IPS-18a (cell line): ENCODE data around the gene EEPD1.

ENCODE experiments used
- H3K27ac ChIP-seq: one replicate; pipeline ENCODE4 v1.5.1; 2013; ENCODE audit warnings: low read length
- H3K27me3 ChIP-seq: one replicate; pipeline ENCODE4 v1.6.1; 2013; ENCODE audit warnings: mild to moderate bottlenecking, low read length; ENCODE audit not compliant: control insufficient read depth, insufficient read depth
- H3K36me3 ChIP-seq: one replicate; pipeline ENCODE4 v1.6.1; 2013; ENCODE audit warnings: low read depth, low read length; ENCODE audit not compliant: control insufficient read depth
- H3K4me1 ChIP-seq: one replicate; pipeline ENCODE4 v1.6.1; 2013; ENCODE audit warnings: low read depth, low read length; ENCODE audit not compliant: control insufficient read depth
- H3K4me3 ChIP-seq: one replicate; pipeline ENCODE4 v1.5.1; 2013; ENCODE audit warnings: low read length
- H3K9ac ChIP-seq: one replicate; pipeline ENCODE4 v1.6.1; 2013; ENCODE audit warnings: mild to moderate bottlenecking, low read length, moderate library complexity
- H3K9me3 ChIP-seq: one replicate; pipeline ENCODE4 v1.6.1; 2013; ENCODE audit warnings: low read depth, low read length; ENCODE audit not compliant: control insufficient read depth

Gene EEPD1

DNA sequence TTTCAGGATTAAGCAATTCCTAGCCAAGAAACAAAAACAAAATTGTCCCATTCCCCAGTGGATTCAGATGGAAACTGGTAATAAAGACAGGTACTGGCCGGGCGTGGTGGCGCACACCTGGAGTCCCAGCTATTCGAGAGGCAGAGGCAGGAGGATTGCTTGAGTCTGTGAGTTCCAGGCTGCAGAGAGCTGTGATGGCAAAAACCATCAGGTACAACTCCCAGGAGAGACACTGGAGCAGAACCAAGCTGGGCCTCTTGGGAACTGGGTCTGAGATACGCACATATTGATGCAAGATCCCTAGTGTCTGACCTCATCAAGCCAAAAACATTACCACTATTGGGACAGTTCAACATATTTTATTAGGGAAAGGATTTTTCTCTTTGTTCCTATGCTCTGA lies 152.6 kb downstream of the EEPD1 start:
- Histone ChIP-seq H3K27me3 (no peaks in the 10 kb centered on the region), H3K36me3 (no peaks in the 10 kb centered on the region), H3K27ac (no peak overlapping the region), H3K9me3 (no peaks in the 10 kb centered on the region), H3K4me1 (peaks cover 3% of the 10 kb centered on the region), H3K4me3 (no peak overlapping the region), H3K9ac (no peak overlapping the region)

DNA sequence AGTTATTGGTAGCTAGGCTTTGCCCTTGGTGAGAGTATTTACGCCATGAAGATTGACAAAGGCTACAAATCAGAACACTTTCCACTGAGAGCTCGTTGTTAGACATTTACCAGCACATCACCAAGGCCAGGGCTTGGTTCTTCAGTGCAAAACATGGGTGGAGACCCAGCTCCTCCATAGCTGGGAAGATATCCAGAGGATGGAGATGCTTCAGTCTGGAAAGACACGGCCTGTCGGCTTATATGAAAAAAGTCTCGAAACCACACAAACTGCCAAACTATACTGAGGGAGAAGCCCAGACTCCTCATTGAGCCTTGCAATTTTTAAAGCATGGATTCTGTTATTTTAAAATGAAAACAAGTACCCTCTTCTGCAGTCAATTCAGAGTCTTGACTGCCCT lies 153.2 kb downstream of the EEPD1 start:
- H3K27ac ChIP-seq: no peak overlapping the region
- no peak overlapping the region for H3K4me3 ChIP-seq
- no peaks in the 10 kb centered on the region for H3K36me3 ChIP-seq
- peaks cover 3% of the 10 kb centered on the region for H3K4me1 ChIP-seq
- no peaks in the 10 kb centered on the region for H3K9me3 ChIP-seq
- H3K9ac ChIP-seq: no peak overlapping the region
- H3K27me3 ChIP-seq: no peaks in the 10 kb centered on the region

DNA sequence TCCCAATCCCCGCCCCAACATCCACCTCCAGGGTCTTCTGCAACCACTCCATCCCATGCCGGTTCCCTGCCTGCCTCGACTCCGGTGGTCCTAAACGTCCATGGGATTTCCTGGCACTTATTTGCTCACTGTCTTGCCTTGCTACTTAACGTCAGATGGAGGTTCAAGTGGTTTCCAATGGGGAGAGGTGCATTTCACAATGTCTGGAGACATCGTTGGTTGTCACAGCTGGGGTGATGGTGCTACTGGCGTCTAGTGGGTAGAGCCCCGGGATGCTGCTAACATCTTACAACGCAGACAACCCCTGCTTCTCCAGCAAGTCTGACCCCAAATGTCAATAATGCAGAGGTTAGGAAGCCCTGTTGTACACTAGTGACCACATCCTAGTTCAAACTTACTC lies 153.7 kb downstream of the EEPD1 start:
- H3K9ac ChIP-seq: no peak overlapping the region
- H3K36me3 ChIP-seq: no peaks in the 10 kb centered on the region
- no peak overlapping the region for H3K4me3 ChIP-seq
- no peaks in the 10 kb centered on the region for H3K9me3 ChIP-seq
- H3K4me1 ChIP-seq: peaks cover 3% of the 10 kb centered on the region
- no peak overlapping the region for H3K27ac ChIP-seq
- no peaks in the 10 kb centered on the region for H3K27me3 ChIP-seq

DNA sequence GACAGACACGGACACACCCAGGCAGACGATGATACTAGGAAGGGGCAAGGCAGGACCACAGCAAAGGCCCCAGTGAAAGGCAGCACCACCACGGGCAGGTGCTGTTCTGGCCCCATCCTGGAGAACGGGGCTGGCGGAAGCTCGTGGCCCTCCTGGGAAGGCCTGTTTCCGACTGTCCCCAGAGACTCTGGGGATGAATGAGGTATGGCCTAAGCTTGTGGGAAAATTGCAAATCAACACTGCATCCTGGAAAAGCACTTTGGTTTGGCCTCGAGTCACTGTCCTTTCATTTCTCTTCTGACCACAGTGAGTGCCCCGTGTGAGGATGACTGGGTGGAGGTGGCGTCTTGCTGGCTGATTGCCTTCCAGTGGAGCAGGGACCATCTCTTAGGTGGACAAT lies 155.0 kb downstream of the EEPD1 start:
- Histone ChIP-seq H3K27ac (no peak overlapping the region), H3K9me3 (no peaks in the 10 kb centered on the region), H3K27me3 (no peaks in the 10 kb centered on the region), H3K9ac (no peak overlapping the region), H3K36me3 (no peaks in the 10 kb centered on the region), H3K4me3 (no peak overlapping the region), H3K4me1 (no peaks in the 10 kb centered on the region)

DNA sequence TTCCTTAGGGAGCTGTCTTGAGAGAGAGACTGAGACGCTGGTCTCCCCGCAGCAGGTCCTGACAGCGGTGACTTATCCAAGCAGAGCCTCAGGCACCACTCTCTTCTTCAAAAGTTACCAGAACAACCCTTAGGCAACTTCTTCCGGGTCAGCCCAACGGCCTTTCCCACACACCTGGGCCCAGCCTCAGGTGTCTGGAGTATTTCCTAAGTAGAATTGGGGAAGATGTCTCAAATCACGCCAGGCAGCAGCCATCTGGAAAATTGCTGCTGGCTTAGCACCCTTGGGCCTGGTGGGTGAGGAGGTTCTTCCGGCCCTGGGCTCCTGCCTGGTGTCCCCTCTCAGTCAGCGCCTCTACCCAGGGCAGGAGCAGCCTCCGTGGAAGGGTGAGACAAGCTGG lies 156.2 kb downstream of the EEPD1 start:
- H3K27ac ChIP-seq: no peak overlapping the region
- H3K27me3 ChIP-seq: no peaks in the 10 kb centered on the region
- no peaks in the 10 kb centered on the region for H3K36me3 ChIP-seq
- H3K9ac ChIP-seq: no peak overlapping the region
- H3K4me3 ChIP-seq: no peak overlapping the region
- no peaks in the 10 kb centered on the region for H3K4me1 ChIP-seq
- no peaks in the 10 kb centered on the region for H3K9me3 ChIP-seq

DNA sequence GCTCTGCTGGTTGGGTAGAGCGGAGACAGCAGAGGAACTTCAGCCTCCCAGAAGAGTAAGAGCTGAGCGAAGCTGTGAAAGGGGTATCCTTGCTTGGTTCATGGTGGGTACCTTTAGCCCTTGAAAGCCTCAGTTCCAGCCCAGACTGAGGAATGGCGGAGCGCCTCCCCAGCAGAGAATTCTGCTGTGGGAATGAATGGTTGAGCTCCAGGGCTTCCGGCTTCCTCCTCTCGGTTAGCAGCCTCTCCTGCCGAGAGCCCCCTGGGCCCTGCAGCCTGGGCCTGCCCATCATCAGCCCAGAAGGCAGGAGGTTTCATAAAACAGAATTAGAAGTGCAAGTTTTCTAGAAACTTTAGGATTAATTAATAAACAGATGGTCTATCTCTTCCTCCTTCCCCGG lies 156.7 kb downstream of the EEPD1 start:
- Histone ChIP-seq H3K4me1 (no peaks in the 10 kb centered on the region), H3K36me3 (no peaks in the 10 kb centered on the region), H3K4me3 (no peak overlapping the region), H3K27ac (no peak overlapping the region), H3K9me3 (no peaks in the 10 kb centered on the region), H3K27me3 (no peaks in the 10 kb centered on the region), H3K9ac (no peak overlapping the region)

DNA sequence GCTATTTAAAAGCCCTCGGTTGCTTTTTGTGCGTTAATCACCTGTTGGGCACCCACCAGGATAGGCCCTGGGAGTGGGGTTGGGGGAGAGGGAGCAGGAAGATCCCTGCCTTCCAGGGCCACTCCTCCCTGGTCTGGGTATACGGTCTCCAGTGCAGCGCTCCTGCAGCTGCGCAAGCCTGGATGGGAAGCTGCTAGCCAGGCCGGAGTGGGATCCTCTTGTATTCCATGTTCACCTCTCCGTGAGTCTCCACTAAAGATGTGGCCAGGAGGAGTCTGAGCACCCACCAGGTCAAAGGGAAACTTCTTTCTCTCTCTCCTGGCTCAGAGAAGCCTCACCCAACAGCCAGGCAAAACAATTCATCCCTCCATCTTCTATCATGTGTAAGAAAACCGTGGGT lies 157.8 kb downstream of the EEPD1 start:
- no peak overlapping the region for H3K9ac ChIP-seq
- H3K27ac ChIP-seq: no peak overlapping the region
- no peaks in the 10 kb centered on the region for H3K4me1 ChIP-seq
- H3K36me3 ChIP-seq: no peaks in the 10 kb centered on the region
- no peaks in the 10 kb centered on the region for H3K9me3 ChIP-seq
- H3K4me3 ChIP-seq: no peak overlapping the region
- H3K27me3 ChIP-seq: no peaks in the 10 kb centered on the region

DNA sequence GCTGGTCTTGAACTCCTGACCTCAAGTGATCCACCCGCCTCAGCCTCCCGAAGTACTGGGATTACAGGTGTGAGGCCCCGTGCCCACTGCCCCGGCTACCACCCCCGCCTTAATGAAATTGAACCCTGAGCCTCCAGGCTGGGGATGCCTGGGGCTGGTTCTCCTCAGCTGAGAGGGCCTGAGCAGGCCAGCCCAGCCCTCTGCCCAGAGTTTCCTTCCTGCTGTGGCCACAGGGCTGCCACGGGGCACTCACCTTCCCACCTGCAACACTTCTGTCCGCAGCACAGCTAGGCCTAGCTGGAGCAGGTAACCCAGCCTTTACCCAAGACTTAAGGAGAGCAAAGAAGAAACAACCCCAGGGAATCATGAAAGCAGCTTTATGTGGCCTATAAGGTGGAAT lies 158.5 kb downstream of the EEPD1 start:
- no peaks in the 10 kb centered on the region for H3K36me3 ChIP-seq
- no peaks in the 10 kb centered on the region for H3K4me1 ChIP-seq
- no peaks in the 10 kb centered on the region for H3K27me3 ChIP-seq
- no peaks in the 10 kb centered on the region for H3K9me3 ChIP-seq
- no peak overlapping the region for H3K4me3 ChIP-seq
- H3K9ac ChIP-seq: no peak overlapping the region
- H3K27ac ChIP-seq: no peak overlapping the region

DNA sequence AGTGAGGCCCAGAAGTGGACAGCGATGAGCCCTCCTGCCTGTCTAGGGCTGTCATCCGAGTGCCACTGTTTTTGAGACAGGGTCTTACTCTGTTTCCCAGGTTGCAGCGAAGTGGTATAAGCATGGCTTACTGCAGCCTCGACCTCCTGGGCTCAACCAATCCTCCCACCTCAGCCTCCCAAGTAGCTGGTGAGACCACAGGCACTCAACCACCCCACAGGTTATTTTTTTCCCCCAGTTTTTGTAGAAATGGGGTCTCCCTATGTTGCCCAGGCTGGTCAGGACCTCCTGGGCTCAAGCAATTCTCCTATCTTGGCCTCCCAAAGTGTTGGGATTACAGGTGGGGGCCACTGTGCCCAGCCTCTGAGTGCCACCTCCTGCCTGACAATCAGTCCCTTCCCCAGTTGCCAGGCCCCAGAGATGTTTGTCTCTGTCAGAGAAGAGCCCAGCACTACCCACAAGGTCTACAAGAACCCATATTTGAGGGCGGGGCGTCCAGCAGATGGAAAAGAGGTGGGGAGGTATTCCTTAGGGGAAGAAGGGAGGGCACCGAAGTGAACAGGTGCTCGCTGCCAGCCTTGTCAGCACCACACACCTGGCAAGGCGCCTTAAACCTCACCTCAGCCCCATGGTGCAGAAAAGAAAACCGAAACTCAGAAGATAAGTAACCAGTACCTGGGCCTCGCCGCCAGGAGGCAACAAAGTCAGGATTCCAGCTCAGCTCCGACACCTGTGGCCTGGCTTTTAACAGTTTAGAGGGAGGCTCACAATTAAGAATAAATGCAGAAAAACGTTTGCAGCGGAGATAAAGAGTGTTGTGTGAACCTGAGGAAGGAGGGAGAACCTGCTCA lies 159.2 kb downstream of the EEPD1 start:
- H3K4me3 ChIP-seq: no peak overlapping the region
- no peaks in the 10 kb centered on the region for H3K9me3 ChIP-seq
- no peak overlapping the region for H3K27ac ChIP-seq
- H3K27me3 ChIP-seq: no peaks in the 10 kb centered on the region
- H3K9ac ChIP-seq: no peak overlapping the region
- H3K4me1 ChIP-seq: no peaks in the 10 kb centered on the region
- H3K36me3 ChIP-seq: no peaks in the 10 kb centered on the region

DNA sequence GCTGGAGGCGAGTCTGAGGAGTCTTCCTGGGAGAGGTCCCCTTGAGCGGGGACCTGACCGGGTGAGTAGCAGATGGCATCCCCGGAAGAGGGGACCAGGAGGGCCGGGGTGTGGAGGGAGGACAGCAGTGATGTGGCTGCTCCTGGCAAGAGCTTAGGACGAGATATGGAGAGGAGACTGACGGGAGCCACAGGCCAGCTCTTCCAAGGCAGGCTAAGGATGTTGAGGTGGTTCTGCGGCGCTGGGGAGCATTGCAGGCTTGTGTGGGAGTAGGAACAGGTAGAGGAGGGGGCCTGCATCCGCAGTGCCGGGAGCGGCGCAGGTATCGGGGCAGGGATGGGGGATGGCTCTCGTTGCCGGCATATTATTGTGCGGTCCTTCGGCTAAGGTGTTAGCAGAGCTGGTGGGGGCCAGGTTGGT lies 159.9 kb downstream of the EEPD1 start:
- Histone ChIP-seq H3K27me3 (no peaks in the 10 kb centered on the region), H3K36me3 (no peaks in the 10 kb centered on the region), H3K27ac (no peak overlapping the region), H3K9me3 (no peaks in the 10 kb centered on the region), H3K4me1 (no peaks in the 10 kb centered on the region), H3K9ac (no peak overlapping the region), H3K4me3 (no peak overlapping the region)

DNA sequence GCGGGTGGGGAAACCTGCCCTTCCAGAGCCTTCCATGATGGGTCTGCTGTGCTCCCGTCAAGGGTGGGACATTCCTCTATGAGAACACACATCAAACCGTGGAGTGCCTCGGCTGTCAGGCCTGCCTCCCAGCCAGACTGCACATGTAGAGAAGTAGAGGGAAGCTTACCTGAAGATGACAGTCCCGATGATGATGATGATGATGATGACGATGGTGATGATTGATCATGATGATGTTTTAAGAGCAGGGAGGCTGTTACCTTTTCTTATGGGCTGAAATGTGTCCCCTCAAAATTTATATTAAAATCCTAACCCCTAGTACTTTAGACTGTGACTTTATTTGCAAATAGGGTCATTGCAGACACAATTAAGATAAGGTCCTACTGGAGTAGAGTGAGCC lies 160.6 kb downstream of the EEPD1 start:
- Histone ChIP-seq H3K9me3 (no peaks in the 10 kb centered on the region), H3K27me3 (no peaks in the 10 kb centered on the region), H3K9ac (no peak overlapping the region), H3K4me1 (no peaks in the 10 kb centered on the region), H3K27ac (no peak overlapping the region), H3K36me3 (no peaks in the 10 kb centered on the region), H3K4me3 (no peak overlapping the region)

DNA sequence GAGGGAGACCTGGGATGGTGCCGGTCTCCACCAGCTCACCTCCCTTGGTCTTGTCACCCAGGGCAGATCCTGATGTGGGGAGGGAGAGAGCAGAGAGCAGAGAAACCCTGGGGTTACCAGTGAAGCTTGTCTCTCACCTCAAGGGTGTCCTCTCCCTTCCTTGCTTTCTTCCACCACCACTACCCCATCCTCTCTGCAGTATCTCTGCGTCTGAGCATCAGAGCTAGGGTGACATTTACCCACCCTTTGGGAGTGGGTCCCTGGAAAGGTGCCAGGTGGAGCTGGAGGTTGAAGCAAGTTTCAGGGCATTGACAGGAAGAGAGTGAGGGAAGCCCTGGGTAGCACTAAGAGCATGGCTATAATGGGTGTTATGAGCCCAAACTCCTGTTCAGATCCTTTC lies 161.4 kb downstream of the EEPD1 start:
- H3K27ac ChIP-seq: no peak overlapping the region
- H3K9me3 ChIP-seq: no peaks in the 10 kb centered on the region
- H3K4me1 ChIP-seq: no peaks in the 10 kb centered on the region
- H3K4me3 ChIP-seq: no peak overlapping the region
- H3K27me3 ChIP-seq: no peaks in the 10 kb centered on the region
- no peaks in the 10 kb centered on the region for H3K36me3 ChIP-seq
- no peak overlapping the region for H3K9ac ChIP-seq
